Pons (tissue), 1 donor: ENCODE data around the gene CD37.
"Not testable (repeated sequence)": the region's sequence is repeated elsewhere in the genome, so short reads cannot be mapped to it uniquely, and the experiment has no call there.

Source experiments
- DNase-seq: peaks from one replicate; pipeline ENCODE4 v3.0.0-alpha.2; 2016; ENCODE audit warnings: low spot score

Gene CD37

DNA sequence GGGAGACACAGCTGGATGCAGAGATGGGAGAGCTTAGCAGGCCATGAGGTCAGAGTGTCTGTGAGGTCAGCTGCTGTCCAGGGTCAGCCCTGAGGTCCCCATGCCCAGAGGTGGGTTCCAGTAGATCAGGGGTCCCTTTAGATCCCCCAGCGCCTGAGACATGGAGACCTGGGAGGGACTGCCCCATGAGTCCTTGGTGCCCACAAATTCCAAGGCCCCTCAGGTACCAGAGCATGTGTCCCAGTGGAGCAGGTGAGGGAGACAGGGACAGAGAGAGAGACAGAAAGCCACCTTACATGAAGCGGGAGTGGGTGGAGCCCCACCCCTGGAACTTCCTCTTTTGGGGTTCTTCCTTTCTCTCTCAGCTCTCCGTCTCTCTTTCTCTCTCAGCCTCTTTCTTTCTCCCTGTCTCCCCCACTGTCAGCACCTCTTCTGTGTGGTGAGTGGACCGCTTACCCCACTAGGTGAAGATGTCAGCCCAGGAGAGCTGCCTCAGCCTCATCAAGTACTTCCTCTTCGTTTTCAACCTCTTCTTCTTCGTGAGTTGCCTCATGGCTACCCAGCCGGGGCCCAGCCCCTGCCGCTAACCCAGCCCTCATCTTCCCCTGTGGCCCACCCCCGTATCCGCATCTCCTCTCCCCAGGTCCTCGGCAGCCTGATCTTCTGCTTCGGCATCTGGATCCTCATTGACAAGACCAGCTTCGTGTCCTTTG lies at the start of gene CD37:
TSS of gene CD37 (plus strand) at position 336 of the 713 bp plus-strand sequence. CDS start at position 471, 135 bp downstream.
- DNase-seq, result peak; percentile 35

- DNase-seq, result no peak
These were observed 48.0 kb upstream of the CD37 start for GRCh38 chr19:49287141-49287770.

GRCh38 chr19:49288205-49288604 lies 47.0 kb upstream of the CD37 start:
- DNase-seq, result not testable (repeated sequence)

DNA sequence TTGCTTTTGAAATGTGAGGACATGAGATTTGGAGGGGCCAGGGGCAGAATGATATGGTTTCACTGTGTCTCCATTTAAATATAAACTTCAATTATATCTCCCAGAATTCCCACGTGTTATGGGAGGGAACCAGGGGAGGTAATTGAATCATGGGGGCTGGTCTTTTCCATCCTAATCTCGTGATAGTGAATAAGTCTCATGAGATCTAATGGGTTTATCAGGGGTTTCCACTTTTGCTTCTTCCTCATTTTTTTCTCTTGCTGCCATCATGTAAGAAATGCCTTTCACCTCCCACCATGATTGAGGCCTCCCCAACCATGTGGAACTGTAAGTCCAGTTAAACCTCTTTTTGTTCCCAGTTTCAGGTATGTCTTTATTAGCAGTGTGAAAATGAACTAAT lies 45.9 kb upstream of the CD37 start:
- DNase-seq, result not testable (repeated sequence)

GRCh38 chr19:49290517-49290916 lies 44.7 kb upstream of the CD37 start:
- DNase-seq, result no peak

- no peak for DNase-seq
These were observed 40.8 kb upstream of the CD37 start for GRCh38 chr19:49294401-49294800.

DNA sequence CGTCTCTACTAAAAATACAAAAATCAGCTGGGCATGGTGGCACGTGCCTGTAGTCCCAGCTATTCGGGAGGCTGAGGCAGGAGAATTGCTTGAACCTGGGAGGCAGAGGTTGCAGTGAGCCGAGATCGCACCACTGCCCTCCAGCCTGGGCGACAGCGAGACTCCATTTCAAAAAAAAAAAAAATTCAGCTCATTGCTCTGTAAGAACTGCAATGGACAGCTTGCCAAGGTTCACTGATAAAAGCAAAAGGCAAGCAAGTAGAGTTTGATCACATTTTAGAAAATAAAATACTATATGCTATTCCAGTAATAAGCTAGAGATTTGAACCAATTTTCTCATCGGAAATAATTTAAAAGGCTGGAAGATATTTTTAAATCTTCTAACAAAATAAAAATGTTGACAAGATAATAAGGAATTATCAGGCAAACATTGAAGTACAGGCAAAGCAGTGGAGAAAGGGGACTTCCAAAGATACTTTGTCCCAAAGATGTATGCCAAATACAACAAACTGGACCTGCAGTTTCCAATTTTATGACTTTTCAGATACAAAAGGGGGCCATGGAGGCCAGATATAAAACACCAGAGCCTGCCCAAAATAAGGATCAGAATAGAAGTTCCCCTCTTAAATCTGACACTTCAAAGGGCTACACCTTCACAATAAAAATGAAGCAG lies 39.9 kb upstream of the CD37 start:
- no peak for DNase-seq

DNA sequence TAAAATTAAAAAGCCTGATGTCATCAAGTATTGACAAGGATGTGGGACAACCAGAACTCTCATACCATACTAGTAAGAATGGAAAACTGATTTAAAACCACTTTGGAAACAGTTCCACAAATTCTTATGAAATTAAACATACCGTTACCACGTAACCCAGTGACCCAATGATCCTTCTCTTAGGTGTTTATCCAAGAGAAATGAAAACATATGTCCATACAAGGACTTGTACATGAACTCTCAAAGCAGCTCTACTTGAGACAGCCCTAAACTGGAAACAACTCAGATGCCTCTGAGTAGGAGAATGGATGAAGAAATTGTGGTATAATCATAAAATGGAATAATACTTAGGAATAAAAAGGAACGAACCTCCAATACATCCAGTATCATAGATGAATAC lies 37.8 kb upstream of the CD37 start:
- DNase-seq, result no peak

GRCh38 chr19:49298653-49299052 lies 36.6 kb upstream of the CD37 start:
- not testable (repeated sequence) for DNase-seq

DNA sequence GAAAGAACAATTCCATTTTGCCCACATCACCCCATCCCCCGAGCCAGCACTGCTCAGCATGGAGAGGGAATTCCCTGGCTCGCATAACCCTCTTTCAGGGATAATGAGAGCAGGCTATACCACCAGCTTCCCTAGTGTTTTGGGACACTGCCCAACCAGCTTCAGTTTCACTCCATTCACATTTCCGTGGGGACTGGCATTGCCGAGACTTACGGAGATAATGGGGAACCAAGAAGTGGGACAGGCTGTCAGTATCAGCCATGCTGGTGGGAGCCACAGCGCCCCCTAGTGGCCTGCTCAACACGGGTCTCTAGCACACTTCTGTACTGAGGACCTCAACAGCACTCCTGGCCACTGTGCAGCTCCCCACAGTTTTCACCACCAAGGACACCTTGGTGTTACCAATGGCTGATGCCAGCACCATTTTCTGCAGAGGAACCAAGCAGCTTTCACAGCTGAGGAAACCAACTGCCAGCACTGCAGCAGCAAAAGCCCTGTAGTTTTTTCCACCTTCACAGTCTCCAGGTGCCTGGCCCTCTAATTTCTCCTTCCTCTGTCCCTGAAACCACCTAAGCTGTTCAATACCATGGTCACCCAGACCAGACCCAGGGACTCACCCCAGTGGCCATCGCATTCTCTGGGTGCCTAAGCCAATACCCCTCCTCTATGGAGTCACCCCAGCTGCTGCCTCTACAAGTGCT lies 33.9 kb upstream of the CD37 start:
- DNase-seq, result peak; percentile 54

DNA sequence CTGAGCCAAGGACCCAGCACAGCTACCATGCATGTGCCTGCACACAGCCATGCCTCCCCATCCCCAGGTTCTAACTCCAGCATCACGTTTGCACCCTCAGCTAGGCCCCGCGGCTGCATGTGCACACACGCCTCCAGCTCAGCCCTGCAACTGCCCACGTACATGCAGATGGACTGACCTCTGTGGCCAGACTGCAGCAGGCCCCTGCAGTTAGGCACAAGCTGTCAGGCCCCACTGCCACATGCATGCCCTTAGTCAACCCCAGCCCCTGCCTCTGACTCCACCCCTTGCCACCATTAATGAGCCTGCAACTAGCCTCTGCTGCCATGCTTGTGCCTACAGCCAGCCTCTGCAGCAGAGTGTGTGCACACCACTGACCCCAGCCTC lies 33.3 kb upstream of the CD37 start:
- no peak for DNase-seq

DNA sequence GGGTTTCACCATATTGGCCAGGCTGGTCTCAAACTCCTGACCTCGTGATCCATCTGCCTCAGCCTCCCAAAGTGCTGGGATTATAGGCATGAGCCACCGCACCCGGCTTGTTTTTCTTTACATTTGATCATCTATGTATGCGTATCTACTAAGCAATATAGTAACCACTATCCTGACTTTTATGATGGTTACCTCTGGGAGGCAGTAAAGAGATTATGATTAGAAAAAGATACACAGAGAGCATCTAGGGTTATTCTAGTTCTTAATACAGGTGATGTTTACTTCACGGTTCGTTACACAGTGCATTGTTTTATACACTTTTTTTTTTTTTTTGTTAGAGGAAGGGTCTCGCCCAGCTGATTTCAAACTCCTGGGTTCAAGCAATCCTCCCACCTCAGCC lies 28.5 kb upstream of the CD37 start:
- DNase-seq, result not testable (repeated sequence)

DNA sequence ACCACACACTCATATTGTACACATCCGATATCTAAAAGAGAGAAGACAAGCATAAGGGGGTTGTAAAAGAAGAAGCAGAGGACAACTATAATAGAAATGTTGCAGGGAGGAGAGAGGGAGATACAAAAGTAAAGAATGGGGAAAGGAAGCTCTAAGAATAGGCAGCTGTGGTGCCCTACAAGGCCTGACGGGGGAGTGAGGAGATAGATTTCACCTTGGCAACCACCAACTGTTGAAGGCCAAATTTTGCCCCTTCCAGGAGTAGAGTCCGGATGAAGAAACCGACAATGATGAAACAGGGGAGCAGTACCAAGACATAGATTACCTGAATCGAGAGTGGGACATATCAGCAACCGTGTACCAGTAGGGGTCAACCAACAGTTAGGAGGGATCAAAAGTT lies 26.1 kb upstream of the CD37 start:
- no peak for DNase-seq

DNA sequence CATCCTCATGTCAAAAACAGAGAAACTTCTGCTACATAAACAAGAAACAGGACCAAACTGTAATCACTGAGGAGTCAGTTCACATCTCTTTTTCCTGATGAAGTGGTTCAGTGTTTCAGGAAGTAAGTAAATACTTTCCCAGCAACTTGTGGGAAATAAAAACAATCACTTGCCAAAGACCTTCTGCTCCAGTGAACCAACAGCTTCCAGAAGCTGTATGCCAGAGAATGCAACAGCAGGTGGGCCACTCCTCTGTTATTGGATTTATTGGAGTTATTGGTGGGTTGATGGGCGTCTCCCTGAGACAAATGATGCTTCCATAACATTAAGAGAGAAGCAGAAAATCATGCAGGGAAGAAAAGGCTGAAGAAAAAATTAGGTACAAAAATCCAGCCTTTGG lies 20.1 kb upstream of the CD37 start:
- DNase-seq, result no peak

DNA sequence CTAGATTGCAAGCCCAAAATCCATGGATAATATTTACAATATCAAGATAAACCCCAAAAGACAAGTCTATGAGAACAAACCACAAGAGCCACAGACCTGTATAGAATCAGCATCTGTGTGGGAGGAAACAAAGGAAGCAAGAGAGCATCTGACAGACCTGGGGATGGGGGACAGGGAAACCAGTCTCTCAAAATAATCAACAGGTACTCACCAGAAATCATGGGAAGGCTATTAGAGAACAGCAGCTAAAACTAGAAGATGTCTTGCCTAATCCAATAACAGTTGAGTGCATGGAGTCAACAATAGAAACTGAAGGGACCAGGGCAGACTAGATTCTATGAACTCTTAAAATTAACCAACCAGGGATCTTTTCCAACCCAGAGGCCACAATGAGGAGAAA lies 18.9 kb upstream of the CD37 start:
- DNase-seq, result no peak

- DNase-seq, result no peak
These were observed 16.9 kb upstream of the CD37 start for GRCh38 chr19:49318296-49318695.

- DNase-seq, result no peak
These were observed 10.2 kb upstream of the CD37 start, which contains the start of gene SLC6A16 for GRCh38 chr19:49324801-49325576. SLC6A16 (minus strand) TSS chr19:49325191; CDS start chr19:49311347, 13,844 bp downstream.

GRCh38 chr19:49325756-49326155 lies 9.4 kb upstream of the CD37 start:
- not testable (repeated sequence) for DNase-seq

- no peak for DNase-seq
These were observed 9.0 kb upstream of the CD37 start for GRCh38 chr19:49326165-49326704.

DNA sequence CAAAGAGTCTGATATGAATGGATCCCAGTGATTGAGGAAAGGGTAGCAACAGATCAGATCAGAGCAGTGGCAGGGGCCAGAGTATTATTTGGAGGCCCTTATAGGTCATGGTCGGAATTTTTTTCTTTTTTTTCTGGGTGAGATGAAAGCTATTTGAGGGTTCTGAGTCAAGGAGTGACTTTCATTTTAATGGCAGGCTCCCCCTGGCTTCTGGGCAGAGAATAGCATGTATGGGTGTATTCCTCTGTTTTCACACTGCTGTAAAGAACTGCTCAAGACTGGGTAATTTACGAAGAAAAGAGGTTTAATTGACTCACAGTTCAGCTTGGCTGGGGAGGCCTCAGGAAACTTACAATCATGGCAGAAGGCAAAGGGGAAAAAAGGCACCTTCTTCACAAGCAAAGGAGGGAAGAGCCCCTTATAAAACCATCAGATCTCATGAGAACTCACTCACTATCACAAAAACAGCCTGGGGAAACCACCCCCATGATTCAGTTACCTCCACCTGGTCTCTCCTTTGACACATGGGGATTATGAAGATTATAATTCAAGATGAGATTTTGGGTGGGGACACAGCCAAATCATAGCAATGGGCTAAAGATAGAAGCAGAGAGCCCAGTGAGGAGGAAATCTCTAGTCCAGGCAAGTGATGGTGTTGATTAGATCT lies 7.2 kb upstream of the CD37 start:
- no peak for DNase-seq

DNA sequence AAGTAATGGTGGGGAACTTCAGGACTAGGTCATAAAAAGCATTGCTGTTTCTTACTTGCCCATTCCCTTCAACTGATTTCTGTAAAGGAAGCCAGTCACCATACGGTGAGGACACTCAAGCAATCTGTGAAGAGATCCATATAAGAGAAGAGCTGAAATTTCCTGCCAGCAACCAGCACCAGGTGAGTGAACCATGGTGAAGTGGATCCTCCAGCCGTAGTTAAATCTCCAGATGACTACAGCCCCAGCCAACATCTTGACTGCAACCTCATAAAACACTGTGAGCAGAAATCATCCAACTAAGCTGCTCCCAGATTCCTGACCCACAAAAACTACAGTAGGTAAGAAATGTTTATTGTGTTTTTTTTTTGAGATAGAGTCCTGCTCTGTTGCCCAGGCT lies 6.5 kb upstream of the CD37 start:
- no peak for DNase-seq
